Measurements from ENCODE around the gene EEPD1.
"Not testable (repeated sequence)": the region's sequence is repeated elsewhere in the genome, so short reads cannot be mapped to it uniquely, and the experiment has no call there.

Gene EEPD1

DNA sequence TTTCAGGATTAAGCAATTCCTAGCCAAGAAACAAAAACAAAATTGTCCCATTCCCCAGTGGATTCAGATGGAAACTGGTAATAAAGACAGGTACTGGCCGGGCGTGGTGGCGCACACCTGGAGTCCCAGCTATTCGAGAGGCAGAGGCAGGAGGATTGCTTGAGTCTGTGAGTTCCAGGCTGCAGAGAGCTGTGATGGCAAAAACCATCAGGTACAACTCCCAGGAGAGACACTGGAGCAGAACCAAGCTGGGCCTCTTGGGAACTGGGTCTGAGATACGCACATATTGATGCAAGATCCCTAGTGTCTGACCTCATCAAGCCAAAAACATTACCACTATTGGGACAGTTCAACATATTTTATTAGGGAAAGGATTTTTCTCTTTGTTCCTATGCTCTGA lies 152.6 kb downstream of the EEPD1 start:
- no peak for DNase-seq

DNA sequence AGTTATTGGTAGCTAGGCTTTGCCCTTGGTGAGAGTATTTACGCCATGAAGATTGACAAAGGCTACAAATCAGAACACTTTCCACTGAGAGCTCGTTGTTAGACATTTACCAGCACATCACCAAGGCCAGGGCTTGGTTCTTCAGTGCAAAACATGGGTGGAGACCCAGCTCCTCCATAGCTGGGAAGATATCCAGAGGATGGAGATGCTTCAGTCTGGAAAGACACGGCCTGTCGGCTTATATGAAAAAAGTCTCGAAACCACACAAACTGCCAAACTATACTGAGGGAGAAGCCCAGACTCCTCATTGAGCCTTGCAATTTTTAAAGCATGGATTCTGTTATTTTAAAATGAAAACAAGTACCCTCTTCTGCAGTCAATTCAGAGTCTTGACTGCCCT lies 153.2 kb downstream of the EEPD1 start:
- no peak for DNase-seq

DNA sequence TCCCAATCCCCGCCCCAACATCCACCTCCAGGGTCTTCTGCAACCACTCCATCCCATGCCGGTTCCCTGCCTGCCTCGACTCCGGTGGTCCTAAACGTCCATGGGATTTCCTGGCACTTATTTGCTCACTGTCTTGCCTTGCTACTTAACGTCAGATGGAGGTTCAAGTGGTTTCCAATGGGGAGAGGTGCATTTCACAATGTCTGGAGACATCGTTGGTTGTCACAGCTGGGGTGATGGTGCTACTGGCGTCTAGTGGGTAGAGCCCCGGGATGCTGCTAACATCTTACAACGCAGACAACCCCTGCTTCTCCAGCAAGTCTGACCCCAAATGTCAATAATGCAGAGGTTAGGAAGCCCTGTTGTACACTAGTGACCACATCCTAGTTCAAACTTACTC lies 153.7 kb downstream of the EEPD1 start:
- DNase-seq: no peak

DNA sequence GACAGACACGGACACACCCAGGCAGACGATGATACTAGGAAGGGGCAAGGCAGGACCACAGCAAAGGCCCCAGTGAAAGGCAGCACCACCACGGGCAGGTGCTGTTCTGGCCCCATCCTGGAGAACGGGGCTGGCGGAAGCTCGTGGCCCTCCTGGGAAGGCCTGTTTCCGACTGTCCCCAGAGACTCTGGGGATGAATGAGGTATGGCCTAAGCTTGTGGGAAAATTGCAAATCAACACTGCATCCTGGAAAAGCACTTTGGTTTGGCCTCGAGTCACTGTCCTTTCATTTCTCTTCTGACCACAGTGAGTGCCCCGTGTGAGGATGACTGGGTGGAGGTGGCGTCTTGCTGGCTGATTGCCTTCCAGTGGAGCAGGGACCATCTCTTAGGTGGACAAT lies 155.0 kb downstream of the EEPD1 start:
- no peak for DNase-seq

DNA sequence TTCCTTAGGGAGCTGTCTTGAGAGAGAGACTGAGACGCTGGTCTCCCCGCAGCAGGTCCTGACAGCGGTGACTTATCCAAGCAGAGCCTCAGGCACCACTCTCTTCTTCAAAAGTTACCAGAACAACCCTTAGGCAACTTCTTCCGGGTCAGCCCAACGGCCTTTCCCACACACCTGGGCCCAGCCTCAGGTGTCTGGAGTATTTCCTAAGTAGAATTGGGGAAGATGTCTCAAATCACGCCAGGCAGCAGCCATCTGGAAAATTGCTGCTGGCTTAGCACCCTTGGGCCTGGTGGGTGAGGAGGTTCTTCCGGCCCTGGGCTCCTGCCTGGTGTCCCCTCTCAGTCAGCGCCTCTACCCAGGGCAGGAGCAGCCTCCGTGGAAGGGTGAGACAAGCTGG lies 156.2 kb downstream of the EEPD1 start:
- DNase-seq: no peak

DNA sequence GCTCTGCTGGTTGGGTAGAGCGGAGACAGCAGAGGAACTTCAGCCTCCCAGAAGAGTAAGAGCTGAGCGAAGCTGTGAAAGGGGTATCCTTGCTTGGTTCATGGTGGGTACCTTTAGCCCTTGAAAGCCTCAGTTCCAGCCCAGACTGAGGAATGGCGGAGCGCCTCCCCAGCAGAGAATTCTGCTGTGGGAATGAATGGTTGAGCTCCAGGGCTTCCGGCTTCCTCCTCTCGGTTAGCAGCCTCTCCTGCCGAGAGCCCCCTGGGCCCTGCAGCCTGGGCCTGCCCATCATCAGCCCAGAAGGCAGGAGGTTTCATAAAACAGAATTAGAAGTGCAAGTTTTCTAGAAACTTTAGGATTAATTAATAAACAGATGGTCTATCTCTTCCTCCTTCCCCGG lies 156.7 kb downstream of the EEPD1 start:
- DNase-seq: no peak

DNA sequence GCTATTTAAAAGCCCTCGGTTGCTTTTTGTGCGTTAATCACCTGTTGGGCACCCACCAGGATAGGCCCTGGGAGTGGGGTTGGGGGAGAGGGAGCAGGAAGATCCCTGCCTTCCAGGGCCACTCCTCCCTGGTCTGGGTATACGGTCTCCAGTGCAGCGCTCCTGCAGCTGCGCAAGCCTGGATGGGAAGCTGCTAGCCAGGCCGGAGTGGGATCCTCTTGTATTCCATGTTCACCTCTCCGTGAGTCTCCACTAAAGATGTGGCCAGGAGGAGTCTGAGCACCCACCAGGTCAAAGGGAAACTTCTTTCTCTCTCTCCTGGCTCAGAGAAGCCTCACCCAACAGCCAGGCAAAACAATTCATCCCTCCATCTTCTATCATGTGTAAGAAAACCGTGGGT lies 157.8 kb downstream of the EEPD1 start:
- no peak for DNase-seq

DNA sequence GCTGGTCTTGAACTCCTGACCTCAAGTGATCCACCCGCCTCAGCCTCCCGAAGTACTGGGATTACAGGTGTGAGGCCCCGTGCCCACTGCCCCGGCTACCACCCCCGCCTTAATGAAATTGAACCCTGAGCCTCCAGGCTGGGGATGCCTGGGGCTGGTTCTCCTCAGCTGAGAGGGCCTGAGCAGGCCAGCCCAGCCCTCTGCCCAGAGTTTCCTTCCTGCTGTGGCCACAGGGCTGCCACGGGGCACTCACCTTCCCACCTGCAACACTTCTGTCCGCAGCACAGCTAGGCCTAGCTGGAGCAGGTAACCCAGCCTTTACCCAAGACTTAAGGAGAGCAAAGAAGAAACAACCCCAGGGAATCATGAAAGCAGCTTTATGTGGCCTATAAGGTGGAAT lies 158.5 kb downstream of the EEPD1 start:
- DNase-seq: no peak

DNA sequence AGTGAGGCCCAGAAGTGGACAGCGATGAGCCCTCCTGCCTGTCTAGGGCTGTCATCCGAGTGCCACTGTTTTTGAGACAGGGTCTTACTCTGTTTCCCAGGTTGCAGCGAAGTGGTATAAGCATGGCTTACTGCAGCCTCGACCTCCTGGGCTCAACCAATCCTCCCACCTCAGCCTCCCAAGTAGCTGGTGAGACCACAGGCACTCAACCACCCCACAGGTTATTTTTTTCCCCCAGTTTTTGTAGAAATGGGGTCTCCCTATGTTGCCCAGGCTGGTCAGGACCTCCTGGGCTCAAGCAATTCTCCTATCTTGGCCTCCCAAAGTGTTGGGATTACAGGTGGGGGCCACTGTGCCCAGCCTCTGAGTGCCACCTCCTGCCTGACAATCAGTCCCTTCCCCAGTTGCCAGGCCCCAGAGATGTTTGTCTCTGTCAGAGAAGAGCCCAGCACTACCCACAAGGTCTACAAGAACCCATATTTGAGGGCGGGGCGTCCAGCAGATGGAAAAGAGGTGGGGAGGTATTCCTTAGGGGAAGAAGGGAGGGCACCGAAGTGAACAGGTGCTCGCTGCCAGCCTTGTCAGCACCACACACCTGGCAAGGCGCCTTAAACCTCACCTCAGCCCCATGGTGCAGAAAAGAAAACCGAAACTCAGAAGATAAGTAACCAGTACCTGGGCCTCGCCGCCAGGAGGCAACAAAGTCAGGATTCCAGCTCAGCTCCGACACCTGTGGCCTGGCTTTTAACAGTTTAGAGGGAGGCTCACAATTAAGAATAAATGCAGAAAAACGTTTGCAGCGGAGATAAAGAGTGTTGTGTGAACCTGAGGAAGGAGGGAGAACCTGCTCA lies 159.2 kb downstream of the EEPD1 start:
- peak; percentile 32 for DNase-seq

DNA sequence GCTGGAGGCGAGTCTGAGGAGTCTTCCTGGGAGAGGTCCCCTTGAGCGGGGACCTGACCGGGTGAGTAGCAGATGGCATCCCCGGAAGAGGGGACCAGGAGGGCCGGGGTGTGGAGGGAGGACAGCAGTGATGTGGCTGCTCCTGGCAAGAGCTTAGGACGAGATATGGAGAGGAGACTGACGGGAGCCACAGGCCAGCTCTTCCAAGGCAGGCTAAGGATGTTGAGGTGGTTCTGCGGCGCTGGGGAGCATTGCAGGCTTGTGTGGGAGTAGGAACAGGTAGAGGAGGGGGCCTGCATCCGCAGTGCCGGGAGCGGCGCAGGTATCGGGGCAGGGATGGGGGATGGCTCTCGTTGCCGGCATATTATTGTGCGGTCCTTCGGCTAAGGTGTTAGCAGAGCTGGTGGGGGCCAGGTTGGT lies 159.9 kb downstream of the EEPD1 start:
- DNase-seq: no peak

DNA sequence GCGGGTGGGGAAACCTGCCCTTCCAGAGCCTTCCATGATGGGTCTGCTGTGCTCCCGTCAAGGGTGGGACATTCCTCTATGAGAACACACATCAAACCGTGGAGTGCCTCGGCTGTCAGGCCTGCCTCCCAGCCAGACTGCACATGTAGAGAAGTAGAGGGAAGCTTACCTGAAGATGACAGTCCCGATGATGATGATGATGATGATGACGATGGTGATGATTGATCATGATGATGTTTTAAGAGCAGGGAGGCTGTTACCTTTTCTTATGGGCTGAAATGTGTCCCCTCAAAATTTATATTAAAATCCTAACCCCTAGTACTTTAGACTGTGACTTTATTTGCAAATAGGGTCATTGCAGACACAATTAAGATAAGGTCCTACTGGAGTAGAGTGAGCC lies 160.6 kb downstream of the EEPD1 start:
- no peak for DNase-seq

DNA sequence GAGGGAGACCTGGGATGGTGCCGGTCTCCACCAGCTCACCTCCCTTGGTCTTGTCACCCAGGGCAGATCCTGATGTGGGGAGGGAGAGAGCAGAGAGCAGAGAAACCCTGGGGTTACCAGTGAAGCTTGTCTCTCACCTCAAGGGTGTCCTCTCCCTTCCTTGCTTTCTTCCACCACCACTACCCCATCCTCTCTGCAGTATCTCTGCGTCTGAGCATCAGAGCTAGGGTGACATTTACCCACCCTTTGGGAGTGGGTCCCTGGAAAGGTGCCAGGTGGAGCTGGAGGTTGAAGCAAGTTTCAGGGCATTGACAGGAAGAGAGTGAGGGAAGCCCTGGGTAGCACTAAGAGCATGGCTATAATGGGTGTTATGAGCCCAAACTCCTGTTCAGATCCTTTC lies 161.4 kb downstream of the EEPD1 start:
- no peak for DNase-seq

DNA sequence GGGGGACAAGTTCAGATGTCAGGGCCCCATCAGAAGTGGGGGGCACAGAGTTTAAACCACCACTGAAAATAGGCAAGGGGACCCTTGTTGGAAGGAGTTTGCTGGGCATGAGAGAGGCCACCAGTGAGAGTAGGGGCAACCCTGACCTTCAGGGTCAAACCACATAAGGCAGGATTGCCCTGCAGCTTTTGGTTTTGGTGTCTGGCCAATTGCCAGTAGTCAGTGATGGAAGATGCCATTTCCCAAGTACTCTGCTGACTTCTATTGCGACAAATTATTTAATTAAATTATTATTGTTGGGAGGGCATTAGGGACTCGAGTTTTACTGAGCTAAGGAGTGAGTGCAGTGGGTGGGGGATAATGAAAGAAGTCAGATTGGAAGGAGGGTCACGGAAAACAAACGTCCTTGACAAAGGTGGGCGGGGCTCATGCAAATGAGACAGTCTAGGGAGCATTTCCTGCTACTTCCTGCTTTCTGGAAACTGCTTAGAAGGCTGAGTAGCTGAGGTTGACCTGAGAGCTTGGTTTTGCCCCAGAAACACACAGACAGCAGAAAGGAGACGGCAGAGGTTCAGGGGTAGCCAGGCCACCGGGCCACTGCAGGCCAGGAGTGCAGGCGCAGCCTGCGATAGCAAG lies 162.4 kb downstream of the EEPD1 start:
- no peak for DNase-seq

DNA sequence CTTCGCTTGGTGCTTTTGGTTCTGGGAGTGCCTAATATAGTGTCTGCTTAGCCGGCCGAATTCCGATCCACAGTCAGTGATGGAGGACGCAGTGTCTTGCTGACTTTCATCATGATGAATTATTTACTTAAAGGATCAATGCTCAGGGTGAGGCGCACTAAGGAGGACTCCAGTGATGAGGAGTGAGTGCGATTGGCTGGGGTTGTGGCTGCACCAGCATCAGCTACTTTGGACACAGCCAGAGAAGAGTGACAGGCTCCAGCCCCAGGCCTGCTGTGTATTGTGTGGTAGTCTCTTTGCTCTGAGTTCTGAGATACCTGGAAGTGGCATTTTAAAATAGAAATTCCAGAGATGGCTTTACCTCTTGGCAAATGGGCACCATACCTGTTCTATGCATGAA lies 163.3 kb downstream of the EEPD1 start:
- no peak for DNase-seq

DNA sequence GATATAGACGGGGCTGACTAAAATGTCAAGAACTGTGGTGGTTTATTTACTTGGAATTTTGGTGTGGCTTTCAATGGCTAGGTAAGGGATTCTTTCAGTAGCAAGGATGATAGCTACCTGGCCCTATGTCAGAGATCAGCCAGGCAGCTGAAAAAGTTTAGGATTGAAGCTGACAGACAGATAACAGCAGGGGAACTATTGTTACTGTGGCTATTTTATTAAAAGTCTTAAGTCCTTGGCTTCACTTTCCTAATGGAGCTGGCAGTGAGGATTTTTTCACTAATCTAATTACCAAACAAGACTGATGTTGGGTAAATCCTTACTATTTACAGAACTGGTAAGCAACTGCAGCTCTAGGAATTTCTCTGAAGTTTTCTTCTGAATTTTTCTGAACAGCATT lies 164.2 kb downstream of the EEPD1 start:
- no peak for DNase-seq

DNA sequence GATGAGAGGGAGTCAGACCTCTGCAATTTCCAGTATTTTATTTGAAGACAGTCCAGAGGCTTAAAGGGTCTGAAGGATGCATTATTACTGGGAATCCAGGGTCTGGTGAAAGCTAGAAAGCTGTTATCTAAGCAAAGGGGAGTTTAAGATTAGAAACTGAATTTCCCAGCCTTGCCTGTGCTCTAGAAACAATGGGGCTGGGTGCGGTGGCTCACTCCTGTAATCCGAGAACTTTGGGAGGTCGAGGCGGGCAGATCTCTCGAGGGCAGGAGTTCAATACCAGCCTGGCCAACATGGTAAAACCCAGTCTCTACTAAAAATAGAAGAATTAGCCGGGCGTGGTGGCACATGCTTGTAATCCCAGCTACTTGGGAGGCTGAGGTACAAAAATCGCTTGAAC lies 165.1 kb downstream of the EEPD1 start:
- no peak for DNase-seq

DNA sequence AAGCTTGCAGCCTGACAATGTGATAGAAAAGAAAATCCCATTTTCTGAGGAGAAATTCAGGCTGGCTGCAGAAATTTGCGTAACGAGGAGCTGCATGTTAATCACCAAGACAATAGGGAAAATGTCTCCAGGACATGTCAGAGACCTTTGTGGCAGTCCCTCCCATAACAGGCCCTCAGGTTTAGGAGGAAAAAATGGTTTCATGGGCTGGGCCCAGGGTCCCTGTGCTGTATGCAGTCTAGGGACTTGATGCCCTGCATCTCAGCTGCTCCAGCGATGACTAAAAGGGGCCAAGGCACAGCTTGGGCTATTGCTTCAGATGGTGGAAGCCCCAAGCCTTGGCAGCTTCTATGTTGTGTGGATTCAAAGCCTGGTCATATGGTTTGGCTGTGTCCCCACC lies 168.2 kb downstream of the EEPD1 start:
- not testable (repeated sequence) for DNase-seq

DNA sequence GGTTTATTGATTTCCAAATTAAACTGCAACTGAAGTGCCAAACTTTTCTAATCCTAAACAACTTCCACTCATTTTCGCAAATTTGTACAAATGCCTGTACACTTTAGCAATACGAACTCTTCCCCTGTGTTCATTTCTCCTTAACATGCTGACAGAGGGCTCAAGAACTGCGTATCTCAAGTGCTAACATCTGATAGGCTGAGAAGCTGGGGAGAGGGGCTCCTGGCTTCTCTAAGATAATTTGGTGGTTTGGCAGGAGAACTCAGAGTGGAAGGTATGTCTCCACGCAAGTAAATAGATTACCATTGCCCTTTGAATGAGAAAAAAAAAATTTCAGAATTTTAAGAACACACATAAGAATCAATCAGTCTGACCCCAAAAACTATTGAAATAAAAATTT lies 183.3 kb downstream of the EEPD1 start:
- no peak for DNase-seq

DNA sequence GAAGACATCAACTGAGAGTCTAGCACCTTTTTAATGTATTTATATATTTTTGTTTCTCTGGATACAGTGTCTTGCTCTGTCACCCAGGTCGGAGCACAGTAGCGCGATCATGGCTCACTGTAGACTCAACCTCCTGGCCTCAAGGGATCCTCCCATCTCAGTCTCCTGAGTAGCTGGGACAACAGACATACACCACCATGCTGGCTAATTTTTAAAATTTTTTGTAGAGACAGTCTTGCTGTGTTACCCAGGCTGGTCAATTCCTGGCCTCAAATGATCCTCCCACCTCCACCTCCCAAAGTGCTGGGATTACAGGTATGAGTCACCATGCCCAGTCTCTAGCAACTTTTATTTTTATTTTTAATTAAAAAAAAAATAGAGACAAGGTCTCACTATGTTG lies 185.2 kb downstream of the EEPD1 start:
- DNase-seq: no peak

DNA sequence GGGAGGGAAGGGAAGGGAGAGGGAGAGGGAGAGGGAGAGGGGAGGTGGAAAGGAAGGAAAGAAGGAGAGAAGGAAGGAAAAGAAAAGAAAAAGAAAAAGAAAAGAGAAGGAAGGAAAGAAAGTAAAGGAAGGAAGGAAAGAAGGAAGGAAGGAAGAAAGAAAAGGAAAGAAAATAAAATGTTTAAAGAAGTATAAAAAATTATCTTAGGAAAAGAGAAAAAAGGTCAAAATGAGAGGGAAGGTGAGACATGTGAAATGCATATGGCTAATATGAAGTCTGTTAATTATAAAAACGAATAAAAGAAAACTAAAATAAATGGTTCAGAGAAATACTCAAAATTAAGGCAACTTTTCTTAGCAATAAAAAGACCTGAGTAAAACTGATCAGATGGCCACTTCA lies 190.5 kb downstream of the EEPD1 start:
- DNase-seq: no peak

DNA sequence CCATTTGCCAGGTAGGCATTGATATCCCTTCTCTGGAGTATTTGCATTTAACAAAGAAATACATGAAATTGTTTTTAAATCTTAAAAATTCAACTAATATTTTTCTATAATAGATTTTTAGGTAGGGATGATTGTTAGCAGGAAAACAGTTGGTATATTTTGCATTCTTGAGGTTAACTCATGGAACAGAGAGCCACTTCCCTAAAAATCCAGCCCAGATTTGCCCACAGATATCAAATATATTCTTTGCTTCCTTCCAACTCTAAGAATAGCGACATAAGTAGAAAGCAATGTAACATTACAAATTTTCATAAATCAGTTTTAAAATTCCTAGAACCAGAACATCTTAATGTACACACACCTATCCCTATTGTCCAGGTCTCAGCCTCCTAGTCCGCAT lies 191.6 kb downstream of the EEPD1 start:
- DNase-seq: no peak

DNA sequence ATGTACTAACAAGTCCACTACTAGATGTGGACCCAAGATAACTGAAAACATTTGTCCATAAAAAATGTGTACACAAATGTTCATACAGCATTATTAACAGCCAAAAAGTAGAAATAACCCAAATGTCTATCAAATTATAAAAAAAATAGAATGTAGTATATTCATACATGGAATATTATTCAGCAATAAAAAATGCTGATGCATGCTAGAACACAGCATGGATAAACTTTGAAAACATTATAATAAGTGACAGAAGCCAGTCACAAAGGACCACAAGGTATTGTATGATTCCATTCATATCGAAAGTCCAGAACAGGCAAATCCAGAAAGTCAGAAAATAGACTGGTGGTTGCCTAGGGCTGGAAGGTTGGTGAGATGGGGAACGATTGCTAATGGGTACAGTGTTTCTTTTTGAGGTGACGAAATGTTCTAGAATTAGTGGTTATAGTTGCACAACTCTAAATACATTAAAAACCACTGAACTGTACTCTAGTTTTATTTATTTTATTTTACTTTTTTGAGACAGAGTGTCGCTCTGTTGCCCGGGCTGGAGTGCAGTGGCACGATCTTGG lies 193.3 kb downstream of the EEPD1 start:
- no peak for DNase-seq

DNA sequence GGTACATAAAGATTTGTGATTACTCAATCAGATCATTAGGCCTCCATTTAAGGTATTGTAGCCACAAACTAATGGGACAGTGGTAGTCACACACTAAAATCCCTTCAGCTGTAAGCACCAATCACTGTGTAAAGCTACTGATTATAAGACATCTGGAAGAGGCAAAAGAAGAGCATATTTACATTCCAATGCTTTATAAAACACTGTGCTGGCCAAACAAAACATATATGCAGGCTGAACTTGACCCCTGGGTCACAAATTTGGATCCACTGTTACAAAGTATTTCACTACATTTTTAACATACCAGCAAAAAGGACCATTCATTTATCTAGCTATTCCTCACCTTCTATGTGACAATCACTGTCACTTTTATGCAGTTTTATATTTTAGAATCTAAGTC lies 195.2 kb downstream of the EEPD1 start:
- DNase-seq: no peak

DNA sequence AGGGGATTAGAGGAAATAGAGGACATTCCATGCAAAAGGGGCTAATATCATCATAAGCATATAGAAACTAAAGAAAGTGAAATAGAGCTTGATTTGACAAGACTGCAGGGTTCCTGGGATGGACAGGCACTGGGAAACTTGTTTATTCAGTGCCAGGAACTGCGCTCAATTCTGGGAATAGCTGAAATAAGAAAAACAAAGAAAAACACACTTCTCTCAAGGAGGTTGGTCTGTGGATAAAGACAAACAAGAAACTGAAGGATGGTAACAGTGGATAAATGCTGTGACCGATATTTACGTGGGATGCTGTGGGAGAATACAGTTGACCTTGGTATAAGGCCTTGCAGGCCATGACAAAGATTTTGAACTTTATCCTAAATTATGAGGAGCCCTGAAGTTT lies 195.7 kb downstream of the EEPD1 start:
- no peak for DNase-seq
